Activated naive CD4-positive, alpha-beta T cell treated with anti-CD3 and anti-CD28 coated beads, Interleukin-2, amount 50 U/mL, for 24 hours (primary cell): ENCODE data around the gene LAPTM4A.
"Not testable (repeated sequence)": the region's sequence is repeated elsewhere in the genome, so short reads cannot be mapped to it uniquely, and the experiment has no call there.

Experiments used
- H3K27ac Mint-ChIP-seq: one replicate; pipeline ENCODE4 v1.8.0; 2021; ENCODE audit warnings: mild to moderate bottlenecking, mixed read lengths
- H3K27me3 Mint-ChIP-seq: one replicate; pipeline ENCODE4 v1.8.0; 2021; ENCODE audit warnings: mixed read lengths
- H3K36me3 Mint-ChIP-seq: one replicate; pipeline ENCODE4 v1.8.0; 2021; ENCODE audit warnings: mixed read lengths
- H3K4me1 Mint-ChIP-seq: one replicate; pipeline ENCODE4 v1.8.0; 2021; ENCODE audit warnings: mixed read lengths
- H3K4me3 Mint-ChIP-seq: one replicate; pipeline ENCODE4 v1.8.0; 2021; ENCODE audit warnings: mild to moderate bottlenecking, mixed read lengths
- H3K9me3 Mint-ChIP-seq: one replicate; pipeline ENCODE4 v1.8.0; 2021; ENCODE audit warnings: mixed read lengths

LAPTM4A gene

DNA sequence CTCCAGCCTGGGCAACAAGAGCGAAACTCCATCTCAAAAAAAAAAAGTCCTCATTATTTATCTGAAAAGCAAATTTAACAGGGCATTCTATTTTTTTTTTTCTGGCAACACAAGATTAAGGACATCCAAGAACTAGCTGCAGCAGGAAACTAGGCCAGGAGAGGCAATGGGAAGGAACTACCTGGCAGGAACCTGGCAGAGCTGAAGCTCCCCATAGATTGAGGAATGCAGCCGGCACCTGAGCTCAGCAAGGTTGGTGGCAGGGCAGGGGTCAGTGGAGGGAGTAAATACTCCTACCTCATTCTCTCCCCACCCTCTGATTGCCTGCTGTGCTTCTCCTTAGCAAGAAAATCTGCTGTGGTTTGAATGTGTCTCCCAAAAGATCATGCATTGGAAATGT is 30.4 kb upstream of the LAPTM4A start:
- H3K4me3 Mint-ChIP-seq, result no peak overlapping the region
- no peaks in the 10 kb centered on the region for H3K4me1 Mint-ChIP-seq
- H3K36me3 Mint-ChIP-seq, result no peaks in the 10 kb centered on the region
- no peaks in the 10 kb centered on the region for H3K27me3 Mint-ChIP-seq
- H3K9me3 Mint-ChIP-seq, result no peaks in the 10 kb centered on the region
- H3K27ac Mint-ChIP-seq, result no peak overlapping the region

DNA sequence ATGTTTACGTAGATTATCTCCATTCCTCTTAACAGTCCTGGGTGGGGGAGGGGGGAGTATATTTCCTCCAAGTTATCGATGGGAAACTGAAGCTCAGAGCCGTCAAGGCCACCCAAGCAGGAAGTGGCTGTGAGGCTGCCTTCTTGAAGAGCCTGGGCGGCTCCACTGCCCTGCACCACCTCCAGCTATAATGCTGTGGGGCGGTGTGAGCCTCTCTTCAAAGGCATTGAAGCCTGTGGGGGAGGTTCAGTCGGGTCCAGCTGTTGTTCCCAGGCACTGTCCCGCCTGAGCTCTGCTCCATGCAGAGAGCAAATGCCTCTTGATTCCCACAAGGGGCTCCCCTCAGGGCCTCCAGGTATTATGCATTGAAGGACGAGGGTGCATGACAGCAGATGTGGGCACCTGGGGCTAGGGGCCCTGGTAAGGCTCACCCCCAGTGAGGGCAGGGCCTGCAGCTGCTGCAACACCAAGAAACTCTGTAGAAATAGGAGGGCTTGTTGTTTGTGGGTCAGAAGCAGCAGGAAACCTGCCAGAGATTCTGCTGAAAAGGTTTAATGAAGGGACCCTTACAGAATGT is 29.5 kb upstream of the LAPTM4A start:
- Mint-ChIP-seq H3K27me3 (no peaks in the 10 kb centered on the region), H3K9me3 (no peaks in the 10 kb centered on the region), H3K27ac (no peak overlapping the region), H3K4me1 (no peaks in the 10 kb centered on the region), H3K36me3 (no peaks in the 10 kb centered on the region), H3K4me3 (no peak overlapping the region)

DNA sequence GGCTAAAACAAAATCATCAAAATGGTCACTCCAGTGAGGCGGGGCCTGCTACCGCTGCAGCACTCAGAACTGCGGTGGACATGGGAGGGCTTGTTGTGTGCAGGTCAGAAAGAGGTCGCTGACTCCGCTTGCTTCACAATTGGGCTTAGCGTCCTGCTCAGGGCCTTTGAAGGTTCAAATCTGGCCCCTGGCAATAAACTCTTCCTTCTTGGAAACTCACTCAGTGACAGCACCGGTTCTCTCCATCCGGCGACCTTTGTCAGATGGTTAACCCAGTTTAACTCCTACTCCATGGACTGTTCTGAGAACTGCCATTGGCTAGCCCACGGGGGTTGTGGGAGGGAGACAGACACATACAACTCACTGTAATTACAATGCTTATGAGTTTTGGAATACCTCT is 29.0 kb upstream of the LAPTM4A start:
- no peaks in the 10 kb centered on the region for H3K36me3 Mint-ChIP-seq
- H3K4me1 Mint-ChIP-seq, result no peaks in the 10 kb centered on the region
- H3K27me3 Mint-ChIP-seq, result no peaks in the 10 kb centered on the region
- no peak overlapping the region for H3K27ac Mint-ChIP-seq
- no peak overlapping the region for H3K4me3 Mint-ChIP-seq
- H3K9me3 Mint-ChIP-seq, result no peaks in the 10 kb centered on the region

DNA sequence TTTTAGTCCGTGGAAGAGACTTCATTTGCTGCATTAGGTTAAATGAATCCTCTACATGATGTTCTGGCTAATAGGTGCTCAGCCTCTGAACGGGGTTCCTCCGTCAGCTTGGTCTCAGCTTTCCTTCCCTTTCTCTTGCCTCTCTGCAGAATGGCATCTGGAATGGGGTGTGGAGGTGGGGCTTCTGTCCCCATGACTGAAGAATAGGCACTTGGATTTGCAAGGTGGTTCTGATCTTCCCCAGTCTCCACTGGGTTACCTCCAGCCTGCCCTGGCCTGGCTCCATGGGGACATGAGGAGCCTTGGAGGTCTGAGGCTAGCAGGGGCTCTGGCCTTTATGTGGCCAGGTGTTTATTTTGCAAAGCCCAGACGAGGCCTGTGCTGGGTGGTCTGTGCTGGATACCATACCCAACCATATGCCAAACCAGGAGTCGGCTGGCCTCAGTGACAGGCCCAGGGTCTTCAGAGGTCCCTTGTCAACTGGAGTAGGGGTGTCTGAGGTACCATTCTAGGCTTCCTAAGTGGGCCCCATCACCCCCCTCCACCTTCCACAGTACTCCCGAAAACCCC is 28.2 kb upstream of the LAPTM4A start:
- Mint-ChIP-seq H3K4me3 (no peak overlapping the region), H3K4me1 (no peaks in the 10 kb centered on the region), H3K9me3 (no peaks in the 10 kb centered on the region), H3K27me3 (no peaks in the 10 kb centered on the region), H3K27ac (no peak overlapping the region), H3K36me3 (no peaks in the 10 kb centered on the region)

DNA sequence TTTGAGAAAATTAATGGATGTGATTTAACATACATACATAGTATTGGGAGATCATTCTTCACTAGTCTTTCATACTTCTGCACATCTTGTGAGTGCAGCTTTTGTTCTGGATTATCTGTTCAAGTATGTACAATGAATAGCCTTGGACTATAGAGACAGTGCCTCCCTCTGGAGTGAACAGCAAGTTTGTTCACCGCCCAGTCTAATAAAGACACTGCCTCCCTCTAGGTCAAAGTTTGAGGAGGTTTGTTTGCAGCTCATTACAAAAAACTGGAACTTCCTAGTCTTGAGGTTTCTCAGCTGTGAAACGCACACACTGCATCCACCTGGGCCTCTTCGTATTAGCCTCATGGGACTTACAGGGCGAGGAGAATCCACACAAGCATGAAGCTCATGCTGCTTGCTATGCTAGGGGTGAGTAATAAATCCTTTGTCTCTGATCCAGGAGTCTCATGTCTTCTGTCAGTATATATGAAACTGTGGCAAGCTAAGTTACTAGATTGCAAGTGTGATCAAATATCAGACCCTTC is 26.0 kb upstream of the LAPTM4A start:
- Mint-ChIP-seq H3K4me1 (no peaks in the 10 kb centered on the region), H3K27ac (no peak overlapping the region), H3K4me3 (no peak overlapping the region), H3K36me3 (no peaks in the 10 kb centered on the region), H3K9me3 (no peaks in the 10 kb centered on the region), H3K27me3 (no peaks in the 10 kb centered on the region)

DNA sequence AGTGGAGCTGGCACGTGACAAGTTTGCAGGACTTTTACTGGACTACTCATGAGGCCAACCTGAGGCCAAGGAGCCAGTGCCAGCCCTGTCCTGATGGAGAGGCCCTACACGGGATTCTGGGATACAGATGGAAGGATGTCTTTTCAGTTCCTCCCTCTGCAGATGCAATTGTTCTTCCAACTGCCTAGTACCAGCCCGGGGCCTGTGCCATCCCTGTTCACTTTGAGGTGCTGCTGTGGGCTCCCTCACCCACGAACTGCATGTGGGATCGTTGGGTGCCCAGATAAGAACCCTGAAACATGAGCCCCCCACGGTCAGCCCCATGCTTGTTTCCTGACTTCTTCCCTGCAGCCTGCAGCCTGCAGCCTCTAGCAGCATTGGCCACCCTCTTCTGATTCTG is 25.3 kb upstream of the LAPTM4A start:
- Mint-ChIP-seq H3K9me3 (no peaks in the 10 kb centered on the region), H3K4me1 (no peaks in the 10 kb centered on the region), H3K27ac (no peak overlapping the region), H3K4me3 (no peak overlapping the region), H3K27me3 (no peaks in the 10 kb centered on the region), H3K36me3 (no peaks in the 10 kb centered on the region)

DNA sequence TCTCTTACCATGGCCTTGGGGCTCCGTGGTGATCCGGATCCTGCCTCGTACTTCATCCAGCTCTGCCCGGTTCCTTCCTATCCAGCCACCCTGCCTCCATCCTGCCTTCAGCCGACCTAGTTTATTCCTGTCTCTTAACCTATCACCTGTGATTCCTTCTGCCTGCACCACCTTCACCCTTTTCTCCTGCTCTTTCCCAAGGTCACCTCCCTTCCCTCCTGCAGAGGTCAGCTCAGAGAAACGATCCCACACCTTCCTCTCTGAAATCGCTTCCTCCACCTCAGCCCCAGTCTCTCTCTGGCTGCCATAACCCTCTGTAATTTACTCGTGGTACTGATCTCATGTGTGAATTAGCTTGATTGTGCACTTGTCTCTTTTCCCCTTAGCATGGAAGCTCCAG is 23.5 kb upstream of the LAPTM4A start:
- H3K36me3 Mint-ChIP-seq, result no peaks in the 10 kb centered on the region
- no peak overlapping the region for H3K27ac Mint-ChIP-seq
- H3K4me3 Mint-ChIP-seq, result no peak overlapping the region
- no peaks in the 10 kb centered on the region for H3K27me3 Mint-ChIP-seq
- H3K9me3 Mint-ChIP-seq, result no peaks in the 10 kb centered on the region
- H3K4me1 Mint-ChIP-seq, result no peaks in the 10 kb centered on the region

DNA sequence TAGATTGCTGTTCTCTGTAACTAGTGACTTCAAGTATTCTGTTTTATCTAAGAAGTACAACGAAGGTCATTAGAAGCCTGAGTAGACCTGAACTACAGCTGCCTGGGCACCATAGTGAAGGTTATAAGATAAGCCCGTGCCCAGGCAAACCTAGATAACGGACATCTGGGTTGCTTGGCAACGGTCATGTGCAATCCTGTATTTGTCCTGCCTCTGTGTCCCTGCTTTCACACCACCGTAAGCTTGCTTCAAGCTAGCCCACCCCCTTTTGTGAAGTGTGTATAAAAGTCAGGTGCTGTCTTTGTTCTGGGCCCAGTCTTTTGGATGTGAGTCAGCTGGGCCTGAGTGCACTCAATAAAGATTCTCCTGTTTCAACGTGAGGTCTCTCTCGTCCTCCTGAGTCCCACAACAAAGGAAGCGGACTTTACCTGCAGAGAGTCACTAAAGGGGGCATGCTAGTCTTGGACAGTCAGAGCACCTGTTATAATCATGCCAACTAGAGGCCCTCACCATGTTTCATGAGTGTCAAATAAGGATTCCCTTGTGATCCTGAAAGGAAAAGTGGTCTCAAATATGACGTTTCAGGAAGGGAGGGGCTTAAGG is 22.7 kb upstream of the LAPTM4A start:
- not testable (repeated sequence) for H3K27me3 Mint-ChIP-seq, H3K36me3 Mint-ChIP-seq, H3K9me3 Mint-ChIP-seq, H3K27ac Mint-ChIP-seq, H3K4me1 Mint-ChIP-seq, H3K4me3 Mint-ChIP-seq

DNA sequence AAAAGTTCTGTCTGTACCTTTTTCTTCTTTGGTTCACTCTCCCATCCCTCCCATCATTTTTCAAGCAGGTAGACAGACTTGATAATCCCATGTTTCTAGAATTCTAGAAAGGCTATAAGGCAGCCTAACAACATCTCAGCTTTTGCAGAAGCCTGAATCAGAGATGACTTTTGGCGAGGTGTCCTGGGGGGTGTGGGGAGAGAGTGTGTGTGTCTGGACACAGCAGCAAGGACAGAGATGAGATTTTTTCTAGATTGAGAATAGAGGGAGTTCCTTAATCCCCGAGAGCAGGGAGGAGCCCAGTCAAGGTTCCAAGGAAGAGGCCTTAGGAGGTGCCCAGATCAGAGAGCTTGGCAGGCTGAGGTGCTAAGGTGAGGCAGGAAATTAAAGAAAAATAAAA is 22.0 kb upstream of the LAPTM4A start:
- no peaks in the 10 kb centered on the region for H3K36me3 Mint-ChIP-seq
- no peaks in the 10 kb centered on the region for H3K4me1 Mint-ChIP-seq
- no peak overlapping the region for H3K27ac Mint-ChIP-seq
- no peaks in the 10 kb centered on the region for H3K27me3 Mint-ChIP-seq
- no peak overlapping the region for H3K4me3 Mint-ChIP-seq
- no peaks in the 10 kb centered on the region for H3K9me3 Mint-ChIP-seq

DNA sequence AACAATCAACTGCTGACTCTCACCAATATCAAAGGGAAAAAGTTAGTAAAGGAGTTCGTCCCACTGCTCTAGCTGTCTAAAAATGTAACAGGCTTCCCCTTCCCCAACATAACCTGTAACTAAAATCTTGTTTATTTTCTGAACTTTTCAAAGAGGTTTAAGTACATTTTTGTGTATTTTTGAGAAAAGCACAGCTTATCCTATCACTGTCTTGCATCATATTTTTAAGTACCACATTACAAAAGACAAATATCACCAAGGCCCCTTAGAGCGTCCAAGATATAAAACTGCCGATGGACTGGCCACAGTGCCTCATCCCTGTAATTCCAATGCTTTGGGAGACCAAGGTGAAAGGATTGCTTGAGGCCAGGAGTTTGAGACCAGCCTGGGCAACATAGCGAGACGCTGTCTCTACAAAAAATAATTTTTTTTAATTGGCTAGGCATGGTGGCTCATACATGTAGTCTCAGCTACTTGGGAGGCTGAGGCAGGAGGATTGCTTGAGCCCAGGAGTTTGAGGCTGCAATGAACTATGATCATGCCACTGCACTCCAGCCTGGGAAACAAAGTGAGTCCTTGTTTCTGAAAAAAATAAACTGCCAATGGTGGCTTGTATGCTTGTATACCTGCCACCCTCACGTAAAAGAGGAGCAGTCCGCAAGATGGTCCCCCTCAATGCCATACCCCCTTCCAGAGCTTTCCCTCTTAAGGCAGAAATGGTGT is 21.2 kb upstream of the LAPTM4A start:
- no peak overlapping the region for H3K4me3 Mint-ChIP-seq
- no peak overlapping the region for H3K27ac Mint-ChIP-seq
- H3K27me3 Mint-ChIP-seq, result no peaks in the 10 kb centered on the region
- H3K9me3 Mint-ChIP-seq, result no peaks in the 10 kb centered on the region
- no peaks in the 10 kb centered on the region for H3K4me1 Mint-ChIP-seq
- H3K36me3 Mint-ChIP-seq, result no peaks in the 10 kb centered on the region

DNA sequence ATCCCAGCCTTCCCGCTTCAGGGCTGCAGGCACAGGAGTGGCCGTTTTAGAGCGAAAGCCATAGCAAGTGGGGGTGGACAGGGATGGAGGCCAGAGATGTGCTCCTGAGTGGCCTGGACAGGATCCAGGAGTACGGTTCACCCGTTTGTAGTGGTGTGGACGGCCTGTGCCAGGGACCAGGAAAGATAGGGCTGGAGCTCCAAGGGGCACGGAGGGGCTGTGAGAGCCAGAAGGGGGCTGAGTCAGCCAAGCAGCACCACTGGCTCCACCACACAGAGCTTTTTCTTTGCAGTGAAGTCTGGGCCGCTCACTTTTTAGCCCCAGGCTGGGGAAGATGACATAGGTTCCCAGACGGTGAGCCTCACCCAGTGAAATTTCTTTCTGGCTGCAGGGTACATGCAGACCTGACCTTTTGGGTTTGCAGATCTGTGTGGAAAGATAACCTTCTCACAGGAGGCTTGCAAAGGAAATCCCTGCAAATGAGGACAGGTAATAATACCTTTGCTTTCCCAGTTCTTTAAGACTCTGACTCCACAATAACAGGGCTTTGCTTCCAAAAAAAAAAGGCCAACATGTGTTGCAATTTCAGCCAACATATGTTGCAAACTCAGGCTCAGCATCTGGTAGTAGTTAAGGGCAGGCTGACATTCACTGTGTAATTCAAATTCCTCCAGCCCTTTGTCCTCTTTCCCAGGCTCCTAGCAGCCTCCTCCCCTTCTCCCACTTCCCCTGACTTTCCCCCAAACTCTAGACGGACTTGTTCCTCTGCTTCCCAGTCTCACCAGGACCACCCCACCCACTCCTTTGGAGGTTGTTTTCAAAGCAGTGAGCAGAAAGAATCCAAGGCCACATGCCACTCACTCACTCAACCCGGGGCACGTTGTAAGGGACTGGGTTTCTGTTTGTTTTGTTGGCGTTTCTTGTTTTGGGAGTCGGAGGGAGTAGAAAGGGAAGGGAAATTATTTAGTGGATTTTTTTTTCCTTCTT is 20.3 kb upstream of the LAPTM4A start:
- no peaks in the 10 kb centered on the region for H3K9me3 Mint-ChIP-seq
- H3K27ac Mint-ChIP-seq, result no peak overlapping the region
- H3K4me1 Mint-ChIP-seq, result no peaks in the 10 kb centered on the region
- H3K27me3 Mint-ChIP-seq, result no peaks in the 10 kb centered on the region
- no peaks in the 10 kb centered on the region for H3K36me3 Mint-ChIP-seq
- no peak overlapping the region for H3K4me3 Mint-ChIP-seq

DNA sequence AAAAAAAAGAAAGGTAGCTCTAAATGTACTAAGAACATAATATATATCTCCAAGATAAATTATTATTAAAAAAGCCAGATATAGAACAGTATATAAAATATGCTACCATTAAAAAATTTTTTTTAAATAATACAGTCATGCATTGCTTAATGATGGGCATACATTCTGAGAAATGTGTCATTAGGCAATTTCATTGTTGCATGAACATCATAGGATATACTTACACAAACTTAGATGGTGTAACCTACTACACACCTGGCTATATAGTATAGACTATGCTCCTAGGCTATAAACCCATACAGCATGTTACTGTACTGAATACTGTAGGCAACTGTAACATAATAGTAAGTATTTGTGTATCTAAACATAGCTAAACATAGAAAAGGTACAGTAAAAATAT is 18.3 kb upstream of the LAPTM4A start:
- Mint-ChIP-seq H3K27me3 (no peaks in the 10 kb centered on the region), H3K4me1 (no peaks in the 10 kb centered on the region), H3K27ac (no peak overlapping the region), H3K36me3 (no peaks in the 10 kb centered on the region), H3K9me3 (no peaks in the 10 kb centered on the region), H3K4me3 (no peak overlapping the region)

DNA sequence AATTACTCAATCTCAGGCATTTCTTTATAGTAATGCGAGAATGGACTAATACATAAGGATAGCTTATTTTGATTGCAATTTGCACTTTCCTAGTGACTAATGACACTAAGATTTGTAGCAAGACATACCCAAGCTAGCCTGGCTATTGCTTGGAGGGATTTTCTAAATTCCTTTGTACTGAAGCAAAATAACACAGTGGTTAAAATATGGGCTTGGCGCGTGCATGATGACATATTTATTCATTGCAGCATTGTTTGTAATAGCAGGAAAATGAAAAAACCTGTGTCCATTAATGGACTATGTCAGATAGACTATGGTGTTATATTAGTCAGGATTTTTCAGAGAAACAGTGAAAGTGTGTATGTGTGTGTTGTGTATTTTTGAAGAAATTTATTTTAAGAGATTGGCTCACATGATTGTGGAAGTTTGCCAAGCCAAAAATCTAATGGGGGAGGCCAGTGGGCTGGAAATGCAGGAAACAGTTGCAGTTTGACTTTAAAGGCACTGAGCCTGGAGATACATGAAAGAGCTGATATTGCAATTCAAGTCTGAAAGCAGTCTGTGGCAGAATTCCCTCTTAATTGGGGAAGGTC is 16.7 kb upstream of the LAPTM4A start:
- Mint-ChIP-seq H3K27ac (no peak overlapping the region), H3K4me3 (no peak overlapping the region), H3K36me3 (no peaks in the 10 kb centered on the region), H3K27me3 (no peaks in the 10 kb centered on the region), H3K4me1 (no peaks in the 10 kb centered on the region), H3K9me3 (no peaks in the 10 kb centered on the region)

DNA sequence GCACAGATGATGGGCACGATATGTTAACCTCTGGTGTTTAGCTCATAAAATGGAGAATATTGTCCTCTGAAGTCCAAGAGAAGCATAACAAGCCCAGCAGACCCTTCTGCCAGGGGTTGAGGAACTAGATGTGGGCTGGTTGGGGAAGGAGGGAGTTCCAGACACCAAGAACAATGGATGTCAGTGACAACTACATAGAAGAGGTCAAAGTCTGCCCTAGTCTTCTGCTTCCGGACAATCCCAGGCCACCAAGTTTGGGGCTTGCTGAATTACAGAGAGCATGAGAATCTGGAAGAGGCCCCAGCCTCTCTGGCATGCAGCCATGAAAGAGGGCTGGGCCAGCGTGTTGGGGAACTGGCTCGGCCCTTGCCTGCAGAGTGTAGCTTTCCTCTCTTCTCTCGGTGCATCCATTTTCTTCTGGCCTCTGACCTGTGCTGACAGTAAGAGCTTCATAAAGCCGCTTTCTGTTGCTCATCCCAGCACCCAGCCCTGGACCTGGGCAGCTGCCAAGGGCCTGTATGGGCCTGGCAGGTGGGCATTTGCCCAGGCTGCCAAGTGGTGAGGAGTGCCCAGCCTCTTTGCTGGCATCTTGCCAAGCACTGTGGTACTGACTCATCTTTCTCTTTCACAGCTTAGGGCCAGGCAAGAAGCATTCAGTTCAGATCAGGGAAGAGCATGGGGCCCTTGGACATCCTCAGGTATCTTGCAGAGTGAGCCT is 14.6 kb upstream of the LAPTM4A start:
- no peaks in the 10 kb centered on the region for H3K9me3 Mint-ChIP-seq
- no peak overlapping the region for H3K4me3 Mint-ChIP-seq
- H3K36me3 Mint-ChIP-seq, result no peaks in the 10 kb centered on the region
- H3K4me1 Mint-ChIP-seq, result no peaks in the 10 kb centered on the region
- no peaks in the 10 kb centered on the region for H3K27me3 Mint-ChIP-seq
- no peak overlapping the region for H3K27ac Mint-ChIP-seq
